ENCODE data around the gene TTC34. TPM values are rescaled to one million over a fixed set of nuclear protein-coding genes. Genes with fewer than 3 reads are reported as not detected.
"Not testable (repeated sequence)": the region's sequence is repeated elsewhere in the genome, so short reads cannot be mapped to it uniquely, and the experiment has no call there.

The TTC34 gene
- total RNA-seq, 1 experiment from 2014 or later: 0.11 TPM

GRCh38 chr1:2630498-2631135 lies 170.9 kb downstream of the TTC34 start:
- no peak for DNase-seq (ENCODE audit: low read depth)

- no peak for DNase-seq (ENCODE audit: low read depth)
These were observed 171.6 kb downstream of the TTC34 start for GRCh38 chr1:2629627-2630497.

GRCh38 chr1:2628933-2629626 lies 172.4 kb downstream of the TTC34 start:
- DNase-seq (ENCODE audit: low read depth): no peak

GRCh38 chr1:2628191-2628932 lies 173.1 kb downstream of the TTC34 start:
- DNase-seq (ENCODE audit: low read depth): no peak

- no peak for DNase-seq (ENCODE audit: low read depth)
These were observed 173.7 kb downstream of the TTC34 start for GRCh38 chr1:2627746-2628145.

GRCh38 chr1:2625748-2626147 lies 175.7 kb downstream of the TTC34 start:
- DNase-seq (ENCODE audit: low read depth): not testable (repeated sequence)

GRCh38 chr1:2625311-2625710 lies 176.2 kb downstream of the TTC34 start:
- DNase-seq (ENCODE audit: low read depth): no peak

GRCh38 chr1:2624735-2625300 lies 176.7 kb downstream of the TTC34 start:
- DNase-seq (ENCODE audit: low read depth): no peak

GRCh38 chr1:2623571-2624337 lies 177.7 kb downstream of the TTC34 start:
- DNase-seq (ENCODE audit: low read depth): no peak

GRCh38 chr1:2617971-2618470 lies 183.5 kb downstream of the TTC34 start:
- no peak for DNase-seq (ENCODE audit: low read depth)

GRCh38 chr1:2614145-2614544 lies 187.3 kb downstream of the TTC34 start:
- DNase-seq (ENCODE audit: low read depth): no peak

- no peak for DNase-seq (ENCODE audit: low read depth)
These were observed 188.7 kb downstream of the TTC34 start for GRCh38 chr1:2612591-2613365.

GRCh38 chr1:2611621-2612437 lies 189.7 kb downstream of the TTC34 start:
- DNase-seq (ENCODE audit: low read depth): no peak

GRCh38 chr1:2611031-2611501 lies 190.4 kb downstream of the TTC34 start:
- DNase-seq (ENCODE audit: low read depth): no peak

- no peak for DNase-seq (ENCODE audit: low read depth)
These were observed 191.2 kb downstream of the TTC34 start for GRCh38 chr1:2610036-2610959.

GRCh38 chr1:2609319-2610035 lies 192.0 kb downstream of the TTC34 start:
- DNase-seq (ENCODE audit: low read depth): no peak

GRCh38 chr1:2607641-2608091 lies 193.8 kb downstream of the TTC34 start:
- no peak for DNase-seq (ENCODE audit: low read depth)

Measured in LHCN-M2 (cell line).